Gastrocnemius medialis (tissue), 4 donors: Measurements from ENCODE around the gene PLIN5.

Source experiments
- POLR2A ChIP-seq, 2 donors: fragments of 450-650 bp; IDR thresholded peaks; one replicate each; pipeline ENCODE4 v1.6.1; 2017; ENCODE audit warnings: antibody characterized with exemption in 2 of 2, mild to moderate bottlenecking in 2 of 2, moderate library complexity in 2 of 2
- TF ChIP-seq, protein P1 (sequence below), 5 experiments: fragments of 450-650 bp in 3 of 5; fragments of 200-600 bp in 2 of 5; sonication (generic) in 2 of 5; IDR thresholded peaks in 4 of 5; conservative IDR thresholded peaks in 1 of 5; 1 replicate in 4 of 5; 2 replicates in 1 of 5; pipeline ENCODE4 v1.5.1; 2016 to 2019; ENCODE audit warnings: antibody characterized with exemption in 5 of 5, mild to moderate bottlenecking in 3 of 5, moderate library complexity in 3 of 5

DNA sequence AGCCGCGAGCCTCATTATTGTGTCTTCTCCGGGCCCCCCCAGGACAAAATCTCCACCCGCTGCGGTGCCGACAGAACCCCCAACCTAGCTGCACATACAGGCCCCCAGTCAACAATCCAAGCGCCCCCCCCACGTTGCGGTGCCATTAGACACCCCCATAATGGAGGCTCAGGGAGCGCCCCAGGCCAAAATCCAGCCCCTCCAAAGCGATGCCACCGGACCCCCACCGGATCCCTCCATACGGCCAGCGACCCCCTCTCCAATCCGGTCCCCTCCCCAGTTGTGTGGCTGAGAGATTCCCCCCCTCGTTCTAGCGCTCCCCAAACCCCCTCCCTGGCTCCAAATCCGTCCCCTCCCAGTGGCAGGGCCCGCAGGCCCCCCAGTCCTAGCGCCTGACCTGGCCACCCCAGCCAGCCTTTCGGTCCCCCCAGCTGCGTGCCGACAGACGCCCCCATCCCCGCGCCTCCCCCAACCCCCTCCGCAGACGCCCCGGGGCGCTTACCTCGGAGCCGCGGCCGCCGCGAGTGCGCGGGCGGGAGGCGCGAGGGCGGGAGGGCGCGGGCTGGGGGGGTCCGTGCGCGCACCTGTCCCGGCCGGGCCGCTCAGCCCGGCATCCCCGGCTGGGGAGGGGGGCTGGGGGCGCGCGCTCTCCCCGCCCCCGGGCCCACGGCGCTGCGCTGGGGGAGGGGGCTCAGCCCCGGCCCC, 46.1 kb upstream of the PLIN5 start:
- TF ChIP-seq, protein P1, sequence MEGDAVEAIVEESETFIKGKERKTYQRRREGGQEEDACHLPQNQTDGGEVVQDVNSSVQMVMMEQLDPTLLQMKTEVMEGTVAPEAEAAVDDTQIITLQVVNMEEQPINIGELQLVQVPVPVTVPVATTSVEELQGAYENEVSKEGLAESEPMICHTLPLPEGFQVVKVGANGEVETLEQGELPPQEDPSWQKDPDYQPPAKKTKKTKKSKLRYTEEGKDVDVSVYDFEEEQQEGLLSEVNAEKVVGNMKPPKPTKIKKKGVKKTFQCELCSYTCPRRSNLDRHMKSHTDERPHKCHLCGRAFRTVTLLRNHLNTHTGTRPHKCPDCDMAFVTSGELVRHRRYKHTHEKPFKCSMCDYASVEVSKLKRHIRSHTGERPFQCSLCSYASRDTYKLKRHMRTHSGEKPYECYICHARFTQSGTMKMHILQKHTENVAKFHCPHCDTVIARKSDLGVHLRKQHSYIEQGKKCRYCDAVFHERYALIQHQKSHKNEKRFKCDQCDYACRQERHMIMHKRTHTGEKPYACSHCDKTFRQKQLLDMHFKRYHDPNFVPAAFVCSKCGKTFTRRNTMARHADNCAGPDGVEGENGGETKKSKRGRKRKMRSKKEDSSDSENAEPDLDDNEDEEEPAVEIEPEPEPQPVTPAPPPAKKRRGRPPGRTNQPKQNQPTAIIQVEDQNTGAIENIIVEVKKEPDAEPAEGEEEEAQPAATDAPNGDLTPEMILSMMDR (IDR thresholded peaks at IDR 0.05 in 4 of 5, conservative IDR thresholded peaks at IDR 0.05 in 1 of 5) = no peak
- no peak for TF ChIP-seq POLR2A (IDR thresholded peaks at IDR 0.05)
